Dedifferentiated amniotic fluid mesenchymal stem cell (primary cell): ENCODE results near the gene MRGPRG.

Experiments used
- DNase-seq: peaks from one replicate; pipeline ENCODE4 v3.0.0-alpha.2; 2016; ENCODE audit errors: extremely low spot score

Gene MRGPRG

DNA sequence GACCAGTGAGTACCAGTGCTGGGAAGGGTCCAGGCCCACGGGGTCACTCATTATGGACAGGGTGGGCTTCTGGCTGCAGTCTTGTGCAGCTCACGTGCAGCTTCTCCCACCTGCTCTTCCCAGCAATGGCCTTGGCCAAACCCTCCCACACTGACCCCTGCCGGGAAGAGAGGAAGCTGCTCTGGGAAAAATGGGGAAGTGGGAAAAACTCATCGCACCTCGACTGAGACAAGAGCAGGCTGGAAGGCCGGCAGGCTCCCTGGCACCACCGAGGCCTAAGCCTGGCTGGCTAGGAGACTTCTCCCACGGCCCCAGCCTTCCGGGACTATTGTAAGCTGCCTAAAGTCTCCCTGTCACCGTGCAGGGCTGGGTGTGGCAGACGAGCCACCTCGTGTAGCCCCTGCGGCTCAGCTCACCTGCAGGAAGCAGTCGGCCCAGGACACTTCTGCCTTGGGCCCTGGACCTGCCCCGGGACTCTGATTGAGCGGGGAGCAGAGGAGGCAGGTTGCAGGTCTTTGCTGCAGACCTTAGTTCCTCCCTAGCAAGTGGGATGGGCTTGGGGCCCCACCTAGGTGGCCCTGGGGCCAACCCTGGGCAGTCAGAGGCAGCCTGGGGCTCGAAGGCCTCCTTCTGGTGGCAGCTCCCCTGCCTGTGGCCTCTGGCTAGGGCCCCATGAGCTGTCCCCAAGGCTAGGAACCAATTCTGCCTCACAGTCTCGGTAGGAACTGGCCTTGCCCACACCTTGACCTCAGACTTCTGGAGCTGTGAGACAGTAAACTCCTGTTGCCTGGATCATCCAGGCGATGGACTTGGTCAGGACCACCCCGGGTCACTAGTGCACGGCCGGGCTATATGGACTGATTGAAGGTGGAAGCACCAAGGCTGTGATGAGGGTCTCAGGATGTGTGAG, 23.1 kb downstream of the MRGPRG start:
- DNase-seq: no peak

DNA sequence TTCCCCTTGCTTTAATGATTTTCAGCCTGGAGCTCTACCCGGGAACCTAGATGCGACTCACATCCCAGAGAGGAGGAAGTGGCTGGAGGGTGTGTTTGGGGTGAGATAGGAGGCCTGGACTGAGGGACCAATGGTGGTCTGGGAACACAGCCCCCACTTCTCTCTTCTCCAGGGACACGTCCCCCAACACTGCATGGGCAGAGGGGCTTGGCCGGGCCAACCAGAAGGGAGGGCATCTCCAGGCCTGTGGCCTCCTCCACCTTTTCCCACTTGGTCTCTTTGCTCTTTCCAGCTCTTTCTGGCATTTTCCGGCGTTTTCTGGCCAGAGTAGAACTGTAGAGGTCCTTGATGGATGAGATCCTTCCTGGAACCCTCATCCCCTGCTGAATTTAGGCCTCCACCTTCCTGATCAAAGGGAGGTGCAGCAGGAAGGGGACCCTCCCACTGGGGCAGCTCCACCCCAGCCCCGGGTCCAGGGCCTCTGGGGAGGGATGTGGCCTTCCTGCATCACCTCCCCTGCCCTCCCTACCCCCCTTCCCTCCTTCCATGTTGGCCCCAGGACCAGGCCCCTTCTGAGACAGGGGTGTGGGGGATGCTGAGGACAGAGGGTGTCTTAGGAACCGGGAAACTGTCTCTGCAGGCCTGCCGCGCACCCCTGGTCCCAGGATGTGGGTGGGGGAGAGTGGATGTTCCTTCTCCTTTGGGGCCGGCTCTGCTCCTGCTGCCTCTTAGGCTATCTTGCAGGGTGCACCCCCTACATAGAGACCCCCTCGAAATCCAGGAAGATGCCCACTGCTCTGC, 24.4 kb downstream of the MRGPRG start:
- no peak for DNase-seq

DNA sequence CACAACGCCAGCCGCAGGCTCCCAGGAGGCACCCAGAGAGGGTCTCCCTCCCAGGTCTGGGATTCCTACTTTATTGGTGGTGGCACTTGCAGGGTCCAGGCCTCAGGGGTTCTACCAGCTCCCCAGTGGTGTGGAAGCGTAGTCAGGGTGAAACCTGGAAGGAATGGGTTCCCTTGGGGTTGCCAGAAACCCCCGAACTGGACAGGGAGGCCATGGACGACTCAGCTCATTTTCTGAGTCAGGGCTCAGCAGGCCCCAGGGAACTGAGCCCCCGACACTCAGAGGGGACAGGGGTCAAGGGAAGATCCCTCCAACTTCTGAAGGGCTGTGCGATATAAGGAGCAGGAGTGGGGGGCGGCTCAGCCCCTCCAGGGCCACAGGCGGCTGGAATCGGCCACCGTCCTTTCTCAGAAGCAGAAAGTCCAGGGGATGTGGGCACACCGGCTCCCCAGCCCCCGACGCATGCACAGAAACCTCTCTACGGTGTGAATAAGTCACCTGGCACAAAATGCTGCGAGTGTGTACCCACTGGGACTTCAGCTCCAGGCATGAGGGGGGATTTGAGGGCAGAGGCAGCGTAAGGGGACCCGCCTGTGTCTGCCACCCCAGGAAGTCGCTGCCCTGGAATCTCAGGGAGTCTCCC, 25.1 kb downstream of the MRGPRG start:
- DNase-seq: no peak

DNA sequence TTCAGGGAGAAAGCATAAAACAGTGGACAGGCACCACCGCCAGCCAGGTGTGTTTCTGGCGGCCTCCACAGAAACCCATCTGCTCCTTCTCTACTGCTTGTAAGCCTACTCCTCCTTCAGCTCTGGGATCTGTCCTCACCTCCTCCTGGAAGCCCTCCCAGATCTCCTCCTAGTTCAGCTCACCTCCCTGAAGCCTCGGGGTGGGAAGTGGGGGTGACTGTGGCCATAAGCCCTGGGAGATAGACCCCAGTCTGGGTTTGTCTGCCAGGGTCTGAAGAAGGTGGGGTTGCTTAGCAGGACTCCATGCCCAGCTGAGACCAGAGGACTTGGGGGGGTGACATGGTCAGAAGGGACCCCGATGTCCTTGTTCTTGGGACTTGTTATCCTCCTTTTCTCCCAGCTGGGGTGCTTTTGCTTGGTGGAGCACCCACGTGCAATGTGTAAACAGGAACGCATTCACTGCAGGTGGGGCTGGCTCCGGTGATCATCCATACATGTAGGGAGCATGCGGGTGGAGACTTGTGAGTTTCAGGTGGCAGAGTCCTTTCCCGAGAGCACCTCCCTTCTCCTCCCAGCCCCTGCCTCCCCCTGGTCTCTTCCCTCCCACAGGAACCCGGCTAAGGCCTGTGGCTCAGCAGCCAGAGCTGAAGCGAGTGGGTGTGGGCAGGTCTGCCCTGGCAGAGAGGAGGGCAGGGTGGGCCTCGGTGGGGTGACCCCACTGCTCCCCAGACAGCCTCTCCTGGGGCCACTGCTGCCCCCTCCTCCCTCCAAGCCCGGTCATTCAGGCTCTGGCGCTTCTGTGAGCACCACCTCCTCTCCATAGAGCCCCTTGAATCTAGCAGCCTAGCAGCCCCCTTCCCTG, 25.9 kb downstream of the MRGPRG start:
- DNase-seq: no peak

DNA sequence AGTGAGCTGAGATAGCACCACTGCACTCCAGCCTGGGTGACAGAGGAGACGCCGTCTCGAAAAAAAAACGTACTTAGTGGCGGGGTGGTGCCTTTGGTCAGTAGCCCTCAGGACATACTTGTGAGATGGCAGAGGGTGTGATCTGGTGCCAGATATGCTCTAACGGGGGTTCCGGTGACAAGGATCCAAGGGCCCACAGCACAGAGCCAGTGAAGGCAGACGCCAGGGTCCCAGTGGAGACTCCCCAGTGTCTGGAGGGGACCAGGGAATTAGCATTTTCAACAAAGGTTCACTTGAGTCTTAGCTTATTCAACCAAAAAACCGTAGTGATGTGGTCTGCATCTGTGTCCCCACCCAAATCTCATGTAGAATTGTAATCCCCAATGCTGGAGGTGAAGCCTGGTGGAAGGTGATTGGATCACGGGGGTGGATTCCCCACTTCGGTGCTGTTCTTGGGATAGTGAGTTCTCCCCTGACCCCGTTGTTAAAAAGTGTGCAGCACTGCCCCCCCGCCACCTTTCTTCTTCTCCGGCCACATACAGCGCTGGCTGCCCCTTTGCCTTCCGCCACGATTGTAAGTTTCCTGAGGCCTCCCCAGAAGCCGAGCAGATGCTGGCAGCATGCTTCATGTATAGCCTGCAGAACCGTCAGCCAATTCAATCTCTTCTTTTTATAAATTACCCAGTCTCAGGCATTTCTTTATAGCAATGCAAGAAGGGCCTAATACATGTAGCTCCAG, 26.9 kb downstream of the MRGPRG start:
- DNase-seq: no peak

DNA sequence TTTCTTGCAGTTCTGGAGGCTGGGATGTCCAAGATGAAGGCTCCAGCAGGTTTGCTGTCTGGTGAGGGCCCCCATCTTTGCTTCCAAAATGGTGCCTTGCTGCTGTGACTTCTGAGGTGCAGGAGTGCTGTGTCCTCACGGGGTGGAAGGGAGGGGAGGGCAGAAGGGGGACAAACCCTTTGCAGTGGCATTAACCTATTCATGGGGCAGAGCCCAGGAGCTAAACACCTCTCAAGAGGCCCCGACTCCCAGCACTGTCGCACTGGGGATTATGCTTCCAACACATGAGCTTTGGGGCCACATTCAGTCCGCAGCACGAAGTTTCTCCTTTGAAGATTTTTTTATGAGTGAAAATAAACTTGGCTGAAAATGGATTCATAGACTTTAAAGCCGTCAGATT, 28.0 kb downstream of the MRGPRG start:
- DNase-seq: no peak

DNA sequence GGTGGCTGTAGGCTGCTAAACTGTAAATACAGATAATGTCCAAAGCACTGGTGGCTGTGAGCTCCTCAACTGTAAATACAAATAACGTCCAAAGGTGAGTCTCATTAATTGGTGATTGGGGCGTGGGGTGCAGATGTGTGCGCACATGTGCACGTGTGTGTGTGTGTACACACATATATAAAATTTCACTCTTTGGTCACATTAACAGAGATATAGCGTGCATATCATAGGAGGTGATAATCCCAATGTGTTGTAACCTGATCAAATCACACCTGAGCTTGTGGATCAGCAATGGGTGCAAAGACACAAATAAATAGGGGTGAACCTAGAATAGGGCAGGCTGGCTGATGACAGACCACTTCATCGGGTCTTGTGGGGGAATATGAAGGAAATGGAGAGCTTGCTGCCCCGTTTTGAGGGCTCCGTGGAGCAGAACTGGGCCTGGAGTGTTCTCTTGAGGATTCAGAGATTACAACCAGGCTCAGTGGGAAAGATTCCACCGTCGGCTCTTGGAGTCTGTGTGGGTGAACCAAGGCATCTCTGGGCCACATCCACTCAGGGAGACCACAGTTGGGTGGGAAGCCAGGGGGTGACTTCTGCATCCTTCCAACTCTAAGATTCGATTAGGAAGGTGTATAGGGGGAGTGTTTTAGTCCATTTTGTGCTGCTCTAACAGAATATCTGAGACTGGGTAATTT, 28.6 kb downstream of the MRGPRG start:
- DNase-seq: no peak

DNA sequence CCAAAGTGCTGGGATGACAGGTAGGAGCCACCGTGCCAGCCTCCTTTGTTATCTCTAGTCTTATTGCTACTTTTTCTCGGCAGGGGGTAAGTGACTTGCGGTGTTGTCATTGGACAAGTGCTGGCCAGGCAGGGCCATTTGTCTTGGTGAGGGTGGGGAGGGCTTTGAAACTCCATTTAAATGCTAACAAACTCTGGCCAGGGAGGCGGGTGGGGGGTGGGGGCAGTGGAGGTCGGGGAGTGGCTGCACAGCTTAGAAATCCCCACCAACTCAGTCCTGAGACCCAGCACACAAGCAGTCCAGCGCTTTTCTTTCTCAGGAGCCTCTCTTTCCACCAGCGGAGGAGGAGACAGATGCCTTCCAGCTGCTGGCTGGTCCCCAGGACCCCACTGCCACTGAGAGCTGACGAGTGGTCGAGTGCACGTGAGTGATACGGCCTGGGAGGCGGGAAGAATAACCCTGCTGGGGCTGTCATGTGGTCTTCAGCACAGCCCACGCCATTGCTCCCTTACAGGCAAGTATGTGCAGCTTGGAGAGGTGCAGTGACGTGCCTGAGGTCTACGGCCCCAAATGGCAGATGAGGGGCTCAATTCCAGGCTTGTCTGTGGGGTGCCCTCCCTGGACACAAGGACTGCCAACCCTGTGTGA, 29.3 kb downstream of the MRGPRG start:
- no peak for DNase-seq

DNA sequence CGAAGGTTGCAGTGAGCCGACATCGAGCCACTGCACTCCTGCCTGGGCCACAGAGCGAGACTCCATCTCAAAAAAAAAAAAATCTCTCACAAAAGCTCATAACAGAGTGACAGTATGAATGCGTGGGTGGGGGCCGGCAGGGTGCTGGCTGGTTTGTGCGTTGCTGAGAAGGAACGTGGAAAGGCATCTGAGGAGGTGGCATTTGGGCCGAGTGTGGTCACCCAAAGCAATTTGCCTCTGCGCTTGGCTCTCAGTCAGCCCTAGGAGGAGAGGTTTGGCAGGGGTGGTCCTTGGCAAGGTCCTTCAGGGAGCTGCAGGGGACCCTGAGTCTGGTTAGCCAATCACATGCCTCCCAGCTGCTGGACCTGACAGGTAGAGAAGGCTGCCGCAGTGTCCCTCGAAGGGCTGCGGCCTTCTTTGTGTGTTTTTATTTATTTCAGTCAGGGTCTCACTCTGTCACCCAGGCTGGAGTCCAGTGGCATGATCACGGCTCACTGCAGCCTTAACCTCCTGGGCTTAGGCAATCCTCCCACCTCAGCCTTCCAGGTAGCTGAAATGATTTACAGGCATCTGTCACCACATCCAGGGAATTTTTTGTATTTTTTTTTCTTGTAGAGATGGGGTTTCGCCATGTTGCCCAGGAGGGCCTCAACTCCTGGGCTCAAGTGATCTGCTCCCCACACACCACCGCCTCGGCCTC, 30.0 kb downstream of the MRGPRG start:
- no peak for DNase-seq

DNA sequence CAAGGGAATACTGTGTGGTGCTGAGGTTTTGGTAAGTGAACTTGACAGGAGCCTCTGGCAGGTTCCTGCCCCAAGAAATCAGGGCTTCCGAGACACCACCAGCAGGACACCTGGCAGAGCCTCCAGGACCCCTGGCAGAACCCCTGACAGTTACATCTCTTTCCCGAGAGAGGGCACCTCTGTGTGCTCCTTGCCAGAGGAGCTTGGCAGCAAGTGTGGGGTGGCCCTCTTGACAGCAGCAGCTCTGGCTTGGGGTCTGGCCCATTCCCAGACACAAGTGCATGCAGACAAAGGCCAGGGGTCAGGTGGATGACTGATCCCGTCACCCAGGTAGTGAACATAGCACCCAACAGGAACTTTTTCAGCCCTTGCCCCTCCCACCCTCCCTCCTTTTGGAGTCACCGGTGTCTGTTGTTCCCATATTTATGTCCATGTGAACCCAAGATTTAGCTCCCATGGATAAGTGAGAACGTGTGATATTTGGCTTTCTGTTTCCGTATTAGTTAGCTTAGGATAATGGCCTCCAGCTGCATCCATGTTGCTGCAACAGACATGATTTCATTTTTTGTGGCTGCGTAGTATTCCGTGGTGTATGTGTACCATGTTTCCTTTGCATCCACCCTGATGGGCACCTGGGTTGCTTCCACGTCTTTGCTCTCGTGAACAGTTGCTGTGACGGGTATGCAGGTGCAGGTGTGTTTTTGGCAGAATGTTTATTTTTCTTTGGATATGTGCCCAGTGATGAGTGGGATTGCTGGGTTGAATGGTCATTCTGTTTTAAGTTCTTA, 32.3 kb downstream of the MRGPRG start:
- DNase-seq: no peak

DNA sequence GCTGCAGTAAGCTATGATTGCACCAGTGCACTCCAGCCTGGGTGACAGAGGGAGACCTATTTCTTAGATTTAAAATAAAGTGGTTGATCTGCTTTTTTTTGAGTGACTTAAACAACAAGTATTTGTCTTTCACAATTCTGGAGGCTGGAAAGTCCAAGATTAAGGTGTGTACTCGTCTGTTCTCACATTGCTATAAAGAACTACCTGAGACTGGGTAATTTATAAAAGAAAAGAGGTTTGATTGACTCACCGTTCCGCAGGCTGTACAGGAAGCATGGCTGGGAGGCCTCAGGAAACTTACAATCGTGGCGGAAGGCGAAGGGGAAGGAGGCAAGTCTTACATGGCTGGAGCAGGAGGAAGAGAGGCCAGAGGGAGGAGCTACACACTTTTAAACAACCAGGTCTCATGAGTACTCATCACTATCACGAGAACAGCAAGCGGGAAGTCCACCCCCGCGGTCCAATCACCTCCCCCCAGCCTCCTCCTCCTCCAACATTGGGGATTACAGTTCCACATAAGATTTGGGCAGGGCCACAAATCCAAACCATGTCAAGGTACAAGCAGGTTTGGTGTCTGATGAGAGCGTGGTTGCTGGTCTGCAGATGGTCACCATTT, 33.8 kb downstream of the MRGPRG start:
- no peak for DNase-seq

DNA sequence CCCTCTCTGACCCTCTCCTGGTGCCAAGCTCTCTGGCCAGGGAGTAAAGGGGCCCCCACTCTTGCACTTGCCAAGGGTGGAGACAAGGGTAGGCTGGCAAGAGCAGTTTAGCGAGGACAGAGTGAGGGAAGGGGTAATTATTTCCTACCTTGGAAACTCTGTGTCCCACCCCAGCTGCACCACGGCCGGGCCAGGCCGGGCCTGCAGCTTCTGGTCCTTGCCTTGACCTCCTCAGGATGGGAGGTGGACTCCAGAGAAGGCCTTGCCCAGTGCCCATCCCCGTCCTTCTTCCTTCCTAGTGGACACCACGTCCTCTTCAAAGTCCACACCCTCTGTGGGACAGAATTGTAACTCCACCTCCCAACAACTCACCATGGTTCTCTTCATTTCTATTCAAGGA, 35.1 kb downstream of the MRGPRG start:
- DNase-seq: no peak

DNA sequence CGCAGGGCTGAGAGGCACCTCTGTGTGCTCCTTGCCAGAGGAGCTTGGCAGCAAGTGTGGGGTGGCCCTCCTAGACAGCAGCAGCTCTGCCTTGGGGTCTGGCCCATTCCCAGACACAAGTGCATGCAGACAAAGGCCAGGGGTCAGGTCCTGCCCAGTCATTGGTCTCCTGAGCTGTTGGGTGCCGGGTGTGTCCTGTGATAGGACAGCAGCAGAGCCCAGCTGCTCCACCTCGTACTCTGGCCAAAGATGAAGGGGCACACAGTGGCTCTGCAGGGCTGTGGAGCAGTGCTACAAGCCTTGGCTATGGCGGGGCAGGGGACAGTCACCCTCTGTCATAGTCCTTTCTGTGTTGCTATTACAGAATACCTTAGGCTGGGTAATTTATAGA, 36.2 kb downstream of the MRGPRG start:
- no peak for DNase-seq

DNA sequence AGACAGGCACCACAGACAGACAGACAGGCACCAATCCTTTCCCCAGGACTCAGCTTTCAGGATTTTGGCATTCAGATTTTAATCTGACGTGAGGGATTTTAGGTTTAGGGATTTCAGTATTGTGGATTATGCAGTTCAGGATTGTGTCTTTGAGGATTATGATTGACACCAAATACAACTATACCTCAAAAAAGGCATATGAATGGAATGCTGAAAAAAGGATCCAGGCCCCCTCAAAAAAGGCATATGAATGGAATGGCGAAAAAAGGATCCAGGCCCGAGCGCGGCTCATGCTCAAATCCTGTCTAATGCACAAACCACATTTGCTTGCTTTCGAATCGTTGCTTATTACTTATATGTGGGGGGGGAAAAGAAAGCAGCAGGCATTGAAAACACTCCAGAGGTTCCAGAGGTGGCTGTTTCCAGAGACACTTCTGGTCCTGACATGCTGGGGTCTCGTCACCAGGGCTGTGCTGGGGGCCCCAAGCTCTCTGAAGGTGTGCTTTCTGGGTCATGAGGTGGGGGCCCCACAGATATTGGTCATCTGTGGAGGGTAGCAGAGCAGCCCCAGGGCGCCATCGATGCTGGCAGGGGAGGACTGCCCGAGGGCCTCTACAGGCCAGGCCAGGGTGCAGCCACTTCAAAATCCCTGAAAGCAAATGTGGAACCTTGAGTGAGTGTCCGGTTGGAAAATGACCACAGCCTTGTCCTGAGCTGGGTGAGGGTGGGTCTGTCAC, 36.7 kb downstream of the MRGPRG start:
- DNase-seq: no peak

DNA sequence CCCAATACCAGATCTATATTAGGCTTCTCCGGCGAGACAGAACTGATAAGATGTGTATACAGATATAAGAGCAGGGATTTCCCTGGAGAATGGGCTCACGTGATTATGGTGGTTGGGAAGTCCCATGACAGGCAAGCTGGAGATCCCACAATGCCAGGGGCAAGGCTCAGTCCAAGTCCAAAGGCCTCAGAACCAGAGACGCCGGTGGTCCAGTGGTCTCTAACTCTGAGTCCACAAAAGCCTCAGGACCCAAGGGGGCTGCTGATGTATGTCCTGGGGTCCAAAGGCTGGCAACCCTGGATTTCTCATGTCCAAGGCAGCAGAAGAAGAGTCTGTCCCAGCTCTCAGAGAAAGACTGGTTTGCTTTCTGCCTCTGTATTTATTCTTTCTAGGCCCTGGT, 37.7 kb downstream of the MRGPRG start:
- no peak for DNase-seq

DNA sequence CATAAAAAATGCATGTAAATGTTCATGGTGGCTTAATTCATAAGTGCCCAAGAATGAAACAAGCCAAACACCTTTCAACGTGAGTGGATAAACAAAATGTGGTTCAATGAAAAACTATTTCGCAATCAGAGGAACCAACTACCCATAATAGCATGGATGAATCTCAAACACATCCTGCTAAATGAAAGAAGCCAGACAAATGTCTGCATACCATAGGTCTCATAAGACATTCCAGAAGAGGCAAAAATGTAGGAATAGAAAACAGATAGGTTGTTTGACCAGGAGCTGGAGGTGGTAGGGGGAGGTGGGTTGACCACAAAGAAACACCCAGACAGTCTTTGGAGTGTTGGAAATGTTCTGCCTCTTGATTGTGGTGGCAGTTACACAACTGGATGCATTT, 40.3 kb downstream of the MRGPRG start:
- DNase-seq: no peak

DNA sequence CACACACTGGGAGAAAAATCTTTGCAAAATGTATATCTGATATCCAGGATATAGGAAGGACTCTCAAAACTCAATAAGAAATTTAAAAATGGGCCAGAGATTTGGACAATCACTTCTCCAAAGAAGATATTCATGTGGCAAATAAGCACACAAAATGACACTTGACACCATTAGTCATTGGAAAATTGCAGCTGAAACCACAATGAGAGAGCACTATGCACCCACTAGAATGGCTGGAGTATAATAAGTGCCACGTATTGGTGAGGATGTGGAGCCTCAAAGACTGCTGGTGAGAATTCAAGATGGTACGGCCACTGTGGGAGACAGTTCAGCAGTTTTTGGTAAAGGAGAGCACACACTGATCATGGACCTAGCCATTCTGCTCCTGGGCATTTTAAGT, 40.7 kb downstream of the MRGPRG start:
- DNase-seq: no peak
